ENCODE results near the gene HAL. TPM values are rescaled to one million over a fixed set of nuclear protein-coding genes. Genes with fewer than 3 reads are reported as not detected.
A peak's percentile ranks its signal among the peaks of the same experiment; 100 is the strongest.

Gene HAL
- total RNA-seq, 1 donor from 2014 or later: 0.74 TPM

GRCh38 chr12:95942101-95942523, 54.0 kb downstream of the HAL start:
- Histone ChIP-seq H3K27ac (peak overlapping the region; percentile 84), H3K4me3 (peak overlapping the region; percentile 83 to 86), H3K4me1 (peaks cover 6% of the 10 kb centered on the region), H3K9me3 (no peaks in the 10 kb centered on the region), H3K36me3 (no peaks in the 10 kb centered on the region), H3K27me3 (no peaks in the 10 kb centered on the region)
- DNase-seq (ENCODE audit: extremely low spot score in 2 of 2): no peak
- intact Hi-C loops (cut with DNase I): no loop called here
- TF ChIP-seq POLR2AphosphoS5 (IDR thresholded peaks at IDR 0.05; ENCODE audit: insufficient read depth in 1 of 2, low read depth in 1 of 2): no peak
- TF ChIP-seq CTCF (IDR thresholded peaks at IDR 0.05): no peak
- no peak for TF ChIP-seq POLR2A (IDR thresholded peaks at IDR 0.05)

GRCh38 chr12:95940514-95940913, 55.6 kb downstream of the HAL start:
- DNase-seq (ENCODE audit: extremely low spot score in 2 of 2): no peak
- Histone ChIP-seq H3K4me1 (peaks cover 6% of the 10 kb centered on the region), H3K9me3 (no peaks in the 10 kb centered on the region), H3K36me3 (no peaks in the 10 kb centered on the region), H3K27ac (no peak overlapping the region), H3K27me3 (no peaks in the 10 kb centered on the region), H3K4me3 (no peak overlapping the region)
- intact Hi-C loops (cut with DNase I): no loop called here
- TF ChIP-seq POLR2A (IDR thresholded peaks at IDR 0.05) (no peak), POLR2AphosphoS5 (IDR thresholded peaks at IDR 0.05; ENCODE audit: insufficient read depth in 1 of 2, low read depth in 1 of 2) (no peak), CTCF (IDR thresholded peaks at IDR 0.05) (no peak)

Other genes starting within 250 kb of the HAL start
- gene NTN4, start 205.6 kb downstream of the HAL start, total RNA-seq: 21.9 TPM
- 4.9 TPM for gene SNRPF, start 137.4 kb downstream of the HAL start, total RNA-seq
- not detected for gene CCDC38, start 53.7 kb downstream of the HAL start, total RNA-seq
- gene AMDHD1, start 53.0 kb downstream of the HAL start, total RNA-seq: 0.49 TPM
- gene LTA4H, start 39.2 kb upstream of the HAL start, total RNA-seq: 71.5 TPM
- gene ELK3, start 198.0 kb upstream of the HAL start, total RNA-seq: 39.5 TPM

Data from vagina (tissue), 2 donors.